Upper lobe of left lung (tissue), 6 donors: ENCODE measurements around the gene PDCD2. TPM values are rescaled to one million over a fixed set of nuclear protein-coding genes. Genes with fewer than 3 reads are reported as not detected.
"Not testable (repeated sequence)": the region's sequence is repeated elsewhere in the genome, so short reads cannot be mapped to it uniquely, and the experiment has no call there.

Experiments used
- ATAC-seq, 2 donors: fragments of 200-7000 bp; cut with Tn5 transposase; one replicate each; pipeline ENCODE4 v1.9.1; 2022; ENCODE audit warnings: mild to moderate bottlenecking in 2 of 2, moderate library complexity in 2 of 2; ENCODE audit not compliant: low FRiP score in 2 of 2
- DNase-seq, 2 donors: peaks; one replicate each; pipeline ENCODE4 v3.0.0-alpha.2; 2019 to 2020
- H3K27ac ChIP-seq, 4 donors: fragments of 200-600 bp; sonication (generic); one replicate each; pipeline ENCODE4 v1.5.1; 2016 to 2019
- H3K27me3 ChIP-seq, 4 donors: fragments of 200-600 bp; sonication (generic); one replicate each; pipeline ENCODE4 v1.5.1; 2017 to 2019
- H3K36me3 ChIP-seq, 4 donors: fragments of 200-600 bp; sonication (generic); one replicate each; pipeline ENCODE4 v1.5.1; 2016 to 2019
- H3K4me1 ChIP-seq, 4 donors: fragments of 200-600 bp; sonication (generic); one replicate each; pipeline ENCODE4 v1.5.1; 2018 to 2019
- H3K4me3 ChIP-seq, 4 donors: fragments of 200-600 bp; sonication (generic); one replicate each; pipeline ENCODE4 v1.5.1; 2017 to 2019; ENCODE audit warnings: mild to moderate bottlenecking in 2 of 4, moderate library complexity in 1 of 4
- H3K9me3 ChIP-seq, 4 donors: fragments of 200-600 bp; sonication (generic); one replicate each; pipeline ENCODE4 v1.5.1; 2018 to 2019
- CTCF ChIP-seq, 6 experiments: fragments of 450-650 bp in 4 of 6; fragments of 200-600 bp in 2 of 6; sonication (generic) in 2 of 6; IDR thresholded peaks; one replicate each; pipeline ENCODE4 v1.5.1; 2016 to 2019; ENCODE audit warnings: antibody characterized with exemption in 6 of 6
- EP300 ChIP-seq, 4 donors: sonication (generic); formaldehyde crosslinking; IDR thresholded peaks; one replicate each; pipeline ENCODE4 v1.5.1; 2017; ENCODE audit warnings: antibody characterized with exemption in 4 of 4, control low read depth in 2 of 4
- POLR2A ChIP-seq, 4 donors: fragments of 450-650 bp; IDR thresholded peaks; one replicate each; pipeline ENCODE4 v1.5.1; 2016 to 2017; ENCODE audit warnings: antibody characterized with exemption in 4 of 4, mild to moderate bottlenecking in 2 of 4
- POLR2AphosphoS5 ChIP-seq, 2 donors: sonication (generic); formaldehyde crosslinking; IDR thresholded peaks; one replicate each; pipeline ENCODE4 v1.5.1; 2017; ENCODE audit warnings: antibody characterized with exemption in 2 of 2
- WGBS, 2 donors: methylation state at CpG; one replicate each; pipeline ENCODE4 v1.1.5; 2017 to 2018; 5-methylcytosine and 5-hydroxymethylcytosine counted together
- total RNA-seq, 6 donors: library from RNA; depleted of rRNA in 4 of 6; stranded (reverse); fragments of >200 nt in 4 of 6; gene quantifications; one replicate each; pipeline versions ENCODE4 v1.1.0 to v1.2.1, GENCODE V29; 2016 to 2021
- donor health status: DM: no; HTN: no; CAD: no; lungs with moderate emphysema.
- donor health status: DM: no; HTN: yes; CAD: no; lungs with severe emphysema.

Gene PDCD2
- total RNA-seq, 6 donors from 2014 or later, result 24.9 to 54.9 (median 45.8) TPM

DNA sequence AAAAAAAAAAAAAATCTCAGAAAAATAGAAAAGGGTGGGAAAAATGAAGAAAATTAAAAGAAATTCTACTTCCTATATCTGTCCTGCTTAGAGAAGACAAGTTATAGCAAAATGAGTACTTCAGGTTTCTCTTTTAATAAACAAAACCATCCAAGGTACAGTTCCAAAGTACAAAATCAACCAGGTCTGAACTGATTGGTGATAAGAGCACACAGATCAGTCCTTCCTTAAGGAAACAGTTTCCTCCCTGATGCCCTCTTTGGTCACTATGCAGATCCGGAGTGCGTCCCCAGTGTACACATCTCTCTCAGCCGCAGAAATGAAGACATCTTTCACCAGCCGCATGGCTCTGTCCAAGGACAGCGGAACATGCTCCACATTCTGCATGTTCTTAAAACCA is 49.4 kb downstream of the PDCD2 start:
- Histone ChIP-seq H3K27ac (no peak overlapping the region), H3K4me3 (no peak overlapping the region), H3K27me3 (no peaks in the 10 kb centered on the region), H3K4me1 (no peaks in the 10 kb centered on the region), H3K36me3 (peaks cover 34 to 83% (median 61%) of the 10 kb centered on the region in 4 donors), H3K9me3 (no peaks in the 10 kb centered on the region)
- no peak for TF ChIP-seq POLR2AphosphoS5 (IDR thresholded peaks at IDR 0.05)
- 93 to 94% methylated on average over 5 of the region's 5 CpGs for WGBS, 2 donors
- ATAC-seq, result no peak
- DNase-seq, result no peak

DNA sequence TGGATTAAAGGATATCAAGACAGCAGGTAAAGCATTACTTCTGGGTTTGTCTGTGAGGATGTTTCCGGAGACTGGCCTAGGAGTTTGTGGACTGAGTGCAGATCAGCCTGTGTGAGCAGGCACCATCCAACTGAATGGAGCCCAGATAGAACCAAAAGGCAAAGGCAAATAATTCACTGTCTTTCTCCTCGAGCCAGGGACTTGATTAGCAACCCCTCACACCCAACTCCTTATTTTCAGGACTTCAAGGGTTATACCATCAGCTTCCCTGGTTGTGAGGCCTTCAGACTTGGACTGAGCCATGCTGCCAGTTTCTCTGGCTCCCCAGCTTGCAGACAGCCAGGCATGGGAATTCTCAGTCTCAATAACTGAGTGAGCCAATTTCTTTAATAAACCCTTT is 50.6 kb downstream of the PDCD2 start:
- no peak overlapping the region for H3K4me3 ChIP-seq
- H3K4me1 ChIP-seq, result no peaks in the 10 kb centered on the region
- ATAC-seq (no peak), DNase-seq (no peak)
- no peaks in the 10 kb centered on the region for H3K9me3 ChIP-seq
- WGBS, 2 donors, result 76 to 91% methylated on average over 2 of the region's 2 CpGs
- H3K27ac ChIP-seq, result no peak overlapping the region
- no peaks in the 10 kb centered on the region for H3K27me3 ChIP-seq
- no peak for TF ChIP-seq POLR2A (IDR thresholded peaks at IDR 0.05)
- no peak for TF ChIP-seq EP300 (IDR thresholded peaks at IDR 0.05)
- TF ChIP-seq POLR2AphosphoS5 (IDR thresholded peaks at IDR 0.05), result no peak
- TF ChIP-seq CTCF (IDR thresholded peaks at IDR 0.05), result no peak
- peaks cover 34 to 71% (median 56%) of the 10 kb centered on the region in 4 donors for H3K36me3 ChIP-seq

DNA sequence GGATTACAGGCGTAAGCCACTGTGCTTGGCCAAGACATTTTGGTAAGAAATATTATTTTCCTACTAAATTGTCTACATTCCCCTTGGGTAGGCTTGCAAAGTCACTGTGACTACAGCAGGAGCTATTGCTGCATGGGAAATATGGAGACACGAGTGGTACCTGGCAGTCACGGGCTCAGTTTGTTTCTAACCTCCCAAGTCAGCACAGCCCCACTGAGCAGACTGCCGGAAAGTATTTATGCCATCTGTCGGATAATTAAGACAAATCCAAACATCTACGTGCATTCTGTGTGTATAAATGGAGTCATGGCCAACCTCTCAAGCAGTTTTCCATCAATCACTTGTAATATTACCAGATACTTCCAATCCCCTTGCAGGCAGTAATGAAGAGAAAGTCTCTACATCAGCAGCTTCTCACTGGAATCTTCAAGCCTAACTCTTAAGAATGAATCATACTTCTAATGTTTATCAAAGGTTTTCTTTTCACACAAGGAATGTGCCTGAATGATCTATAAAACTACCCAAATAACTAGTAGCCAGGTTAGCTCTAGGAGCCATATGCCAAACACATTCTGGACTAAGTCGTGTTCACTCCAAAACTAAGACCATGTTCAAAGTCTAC is 51.5 kb downstream of the PDCD2 start:
- Histone ChIP-seq H3K27ac (no peak overlapping the region), H3K4me3 (no peak overlapping the region), H3K9me3 (no peaks in the 10 kb centered on the region), H3K4me1 (no peaks in the 10 kb centered on the region), H3K36me3 (peaks cover 26 to 63% (median 49%) of the 10 kb centered on the region in 4 donors), H3K27me3 (no peaks in the 10 kb centered on the region)
- TF ChIP-seq POLR2AphosphoS5 (IDR thresholded peaks at IDR 0.05) (no peak), CTCF (IDR thresholded peaks at IDR 0.05) (no peak), EP300 (IDR thresholded peaks at IDR 0.05) (no peak), POLR2A (IDR thresholded peaks at IDR 0.05) (no peak)
- WGBS, 2 donors, result 84 to 89% methylated on average over 6 to 7 of the region's 7 CpGs
- no peak for ATAC-seq
- no peak for DNase-seq

- no peak for TF ChIP-seq EP300 (IDR thresholded peaks at IDR 0.05)
- TF ChIP-seq CTCF (IDR thresholded peaks at IDR 0.05), result peak; percentile 58 to 79 (median 74)
- peak in 1 of 2 donors; percentile 64 for DNase-seq
Observed at GRCh38 chr6:170529839-170530469, 54.5 kb downstream of the PDCD2 start.

DNA sequence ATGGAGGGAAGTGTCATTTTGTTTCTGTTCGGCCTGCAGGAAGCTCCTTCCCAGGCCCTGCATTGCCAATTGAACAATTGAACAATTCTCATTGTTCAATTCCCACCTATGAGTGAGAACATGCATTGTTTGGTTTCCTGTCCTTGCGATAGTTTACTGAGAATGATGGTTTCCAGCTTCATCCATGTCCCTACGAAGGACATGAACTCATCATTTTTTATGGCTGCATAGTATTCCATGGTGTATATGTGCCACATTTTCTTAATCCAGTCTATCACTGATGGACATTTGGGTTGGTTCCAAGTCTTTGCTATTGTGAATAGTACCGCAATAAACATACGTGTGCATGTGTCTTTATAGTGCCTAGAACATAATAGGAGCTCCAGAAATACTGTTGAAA is 56.4 kb downstream of the PDCD2 start:
- ATAC-seq, H3K27ac ChIP-seq, H3K27me3 ChIP-seq, DNase-seq, H3K4me3 ChIP-seq, H3K9me3 ChIP-seq: not testable (repeated sequence)
- WGBS, 2 donors, result 83 to 90% methylated on average over 5 of the region's 5 CpGs
- H3K36me3 ChIP-seq, result peaks cover 0 to 13% (median 8%) of the 10 kb centered on the region in 4 donors
- peaks cover 9 to 17% (median 13%) of the 10 kb centered on the region in 4 donors for H3K4me1 ChIP-seq

More at GRCh38 chr6:170529839-170530469, 54.5 kb downstream of the PDCD2 start:
- no peaks in the 10 kb centered on the region for H3K9me3 ChIP-seq
- ATAC-seq, result peak; percentile 64 to 84
- no peaks in the 10 kb centered on the region for H3K27me3 ChIP-seq
- no peak overlapping the region for H3K4me3 ChIP-seq
- H3K4me1 ChIP-seq, result peaks cover 0 to 4% (median 2%) of the 10 kb centered on the region in 4 donors
- H3K36me3 ChIP-seq, result peaks cover 10 to 33% (median 20%) of the 10 kb centered on the region in 4 donors
- no peak overlapping the region for H3K27ac ChIP-seq
- 53 to 57% methylated on average over 5 of the region's 5 CpGs for WGBS, 2 donors

GRCh38 chr6:170525795-170526194 is 58.6 kb downstream of the PDCD2 start:
- Histone ChIP-seq H3K4me1 (peaks cover 16 to 22% (median 21%) of the 10 kb centered on the region in 4 donors), H3K4me3 (no peak overlapping the region), H3K27me3 (no peaks in the 10 kb centered on the region), H3K9me3 (no peaks in the 10 kb centered on the region), H3K36me3 (no peaks in the 10 kb centered on the region), H3K27ac (no peak overlapping the region)
- TF ChIP-seq CTCF (IDR thresholded peaks at IDR 0.05), result no peak
- TF ChIP-seq EP300 (IDR thresholded peaks at IDR 0.05), result no peak
- no peak for TF ChIP-seq POLR2AphosphoS5 (IDR thresholded peaks at IDR 0.05)
- no peak for TF ChIP-seq POLR2A (IDR thresholded peaks at IDR 0.05)
- DNase-seq (no peak), ATAC-seq (no peak)
- 57 to 60% methylated on average over 7 of the region's 7 CpGs for WGBS, 2 donors
